OCI-LY1 (cell line): ENCODE data around the gene WHRN.

ENCODE experiments used
- H2AFZ ChIP-seq: fragments of 200-600 bp; sonication (generic), shearing (Covaris generic); 2 replicates; pipeline ENCODE4 v1.6.0; 2014; ENCODE audit warnings: antibody characterized with exemption, mild to moderate bottlenecking, low read length
- H3F3A ChIP-seq: fragments of 200-600 bp; sonication (generic), shearing (Covaris generic); 2 replicates; pipeline ENCODE4 v1.6.0; 2014; ENCODE audit warnings: mild to moderate bottlenecking, antibody characterized with exemption, low read length, moderate library complexity; ENCODE audit not compliant: insufficient read depth
- H3K27ac ChIP-seq: fragments of 200-600 bp; sonication (generic); 2 replicates; pipeline ENCODE4 v1.5.1; 2014; ENCODE audit warnings: low read length, mixed run types, mild to moderate bottlenecking, low read depth; ENCODE audit not compliant: poor library complexity, severe bottlenecking
- H3K27me3 ChIP-seq: fragments of 200-600 bp; sonication (generic); 2 replicates; pipeline ENCODE4 v1.6.0; 2014; ENCODE audit warnings: antibody characterized with exemption, mild to moderate bottlenecking, low read length, moderate library complexity; ENCODE audit not compliant: insufficient read depth
- H3K36me3 ChIP-seq: fragments of 200-600 bp; sonication (generic); 2 replicates; pipeline ENCODE4 v1.6.1; 2014; ENCODE audit warnings: mild to moderate bottlenecking, antibody characterized with exemption, low read length, moderate library complexity, mixed read lengths; ENCODE audit not compliant: insufficient read depth
- H3K4me1 ChIP-seq: fragments of 200-600 bp; sonication (generic); 2 replicates; pipeline ENCODE4 v1.5.1; 2014; ENCODE audit warnings: mild to moderate bottlenecking, low read length, moderate library complexity; ENCODE audit not compliant: insufficient read depth, severe bottlenecking
- H3K4me2 ChIP-seq: fragments of 200-600 bp; sonication (generic), shearing (Covaris generic); 2 replicates; pipeline ENCODE4 v1.6.1; 2014; ENCODE audit warnings: low read length
- H3K4me3 ChIP-seq: fragments of 200-600 bp; sonication (generic); 2 replicates; pipeline ENCODE4 v1.5.1; 2014; ENCODE audit warnings: low read length, low read depth, mild to moderate bottlenecking, mixed read lengths; ENCODE audit not compliant: poor library complexity, severe bottlenecking
- H3K79me2 ChIP-seq: fragments of 200-600 bp; shearing (Covaris generic); 2 replicates; pipeline ENCODE4 v1.6.1; 2016; ENCODE audit warnings: mixed run types, low read length, mixed read lengths; ENCODE audit not compliant: insufficient read depth
- H3K9ac ChIP-seq: fragments of 200-600 bp; sonication (generic), shearing (Covaris generic); 2 replicates; pipeline ENCODE4 v1.6.1; 2014; ENCODE audit warnings: mild to moderate bottlenecking, low read length, mixed read lengths
- H3K9me2 ChIP-seq: fragments of 200-600 bp; sonication (generic), shearing (Covaris generic); 2 replicates; pipeline ENCODE4 v1.6.1; 2014; ENCODE audit warnings: low read depth, mild to moderate bottlenecking, low read length, mixed read lengths
- H3K9me3 ChIP-seq: fragments of 200-600 bp; shearing (Covaris generic); 2 replicates; pipeline ENCODE4 v1.6.1; 2014; ENCODE audit warnings: low read length, mixed read lengths
- H4K20me1 ChIP-seq: fragments of 200-600 bp; sonication (generic), shearing (Covaris generic); 2 replicates; pipeline ENCODE4 v1.6.0; 2016; ENCODE audit warnings: mild to moderate bottlenecking, low read length; ENCODE audit not compliant: insufficient read depth
- EZH2 ChIP-seq: fragments of 200-600 bp; sonication (generic), shearing (Covaris generic); IDR thresholded peaks from 2 replicates; pipeline ENCODE4 v1.8.0; 2017; ENCODE audit warnings: borderline replicate concordance, mixed run types, mild to moderate bottlenecking, antibody characterized with exemption, low read length, moderate library complexity, mixed read lengths
- TF ChIP-seq, protein P1 (sequence below): fragments of 200-600 bp; sonication (generic), shearing (Covaris generic); IDR thresholded peaks from 2 replicates; pipeline ENCODE4 v1.5.1; 2017; ENCODE audit warnings: mild to moderate bottlenecking, antibody characterized with exemption, low read length, moderate library complexity, mixed read lengths

Gene WHRN

DNA sequence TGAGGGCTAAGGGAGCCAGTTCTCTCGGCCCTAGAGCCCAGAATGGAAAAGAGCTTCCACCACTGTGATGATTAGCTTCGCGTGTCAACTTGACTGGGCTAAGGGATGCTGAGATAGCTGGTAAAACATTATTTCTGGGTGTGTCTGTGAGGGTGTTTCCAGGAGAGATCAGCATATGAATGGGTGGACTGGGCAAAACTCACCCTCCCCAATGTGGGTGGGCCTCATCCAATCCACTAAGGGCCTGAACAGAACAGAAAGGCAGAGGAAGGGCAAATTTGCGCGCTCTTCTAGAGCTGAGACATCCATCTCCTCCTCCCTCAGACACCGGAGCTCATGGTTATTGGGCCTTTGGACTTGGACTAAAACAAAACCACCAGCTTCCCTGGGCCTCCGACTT, 96.6 kb downstream of the WHRN start:
- Histone ChIP-seq H3K4me3 (no peak overlapping the region), H3K9me2 (no peaks in the 10 kb centered on the region), H3K79me2 (no peaks in the 10 kb centered on the region), H3K4me1 (no peaks in the 10 kb centered on the region), H2AFZ (no peak overlapping the region), H3F3A (no peaks in the 10 kb centered on the region), H3K36me3 (no peaks in the 10 kb centered on the region), H4K20me1 (no peaks in the 10 kb centered on the region), H3K9me3 (no peaks in the 10 kb centered on the region), H3K9ac (no peak overlapping the region), H3K27me3 (peaks cover 3% of the 10 kb centered on the region; the same call in 1 of the 2 replicates), H3K27ac (no peak overlapping the region), H3K4me2 (no peak overlapping the region)
- no peak for TF ChIP-seq EZH2
- TF ChIP-seq, protein P1, sequence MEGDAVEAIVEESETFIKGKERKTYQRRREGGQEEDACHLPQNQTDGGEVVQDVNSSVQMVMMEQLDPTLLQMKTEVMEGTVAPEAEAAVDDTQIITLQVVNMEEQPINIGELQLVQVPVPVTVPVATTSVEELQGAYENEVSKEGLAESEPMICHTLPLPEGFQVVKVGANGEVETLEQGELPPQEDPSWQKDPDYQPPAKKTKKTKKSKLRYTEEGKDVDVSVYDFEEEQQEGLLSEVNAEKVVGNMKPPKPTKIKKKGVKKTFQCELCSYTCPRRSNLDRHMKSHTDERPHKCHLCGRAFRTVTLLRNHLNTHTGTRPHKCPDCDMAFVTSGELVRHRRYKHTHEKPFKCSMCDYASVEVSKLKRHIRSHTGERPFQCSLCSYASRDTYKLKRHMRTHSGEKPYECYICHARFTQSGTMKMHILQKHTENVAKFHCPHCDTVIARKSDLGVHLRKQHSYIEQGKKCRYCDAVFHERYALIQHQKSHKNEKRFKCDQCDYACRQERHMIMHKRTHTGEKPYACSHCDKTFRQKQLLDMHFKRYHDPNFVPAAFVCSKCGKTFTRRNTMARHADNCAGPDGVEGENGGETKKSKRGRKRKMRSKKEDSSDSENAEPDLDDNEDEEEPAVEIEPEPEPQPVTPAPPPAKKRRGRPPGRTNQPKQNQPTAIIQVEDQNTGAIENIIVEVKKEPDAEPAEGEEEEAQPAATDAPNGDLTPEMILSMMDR, result no peak

DNA sequence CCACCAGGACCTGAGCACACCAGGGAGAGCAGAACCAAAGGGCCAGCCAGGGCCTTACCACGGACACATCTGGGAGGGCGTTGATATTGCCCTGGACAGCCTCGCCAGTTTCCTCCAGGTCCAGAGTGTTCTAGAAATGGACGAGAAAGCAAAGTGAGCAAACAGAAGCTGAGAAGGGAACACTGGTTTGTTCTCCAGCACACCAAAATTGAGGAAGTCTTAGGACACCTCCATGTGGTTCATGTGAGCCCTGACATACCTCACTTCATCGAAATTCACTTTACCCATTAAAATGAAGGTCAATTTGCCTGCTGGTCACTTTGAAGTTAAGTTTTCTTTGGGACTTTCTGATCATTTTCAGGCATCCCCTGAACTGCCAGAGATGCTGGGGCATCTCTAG, 97.4 kb downstream of the WHRN start:
- H3K36me3 ChIP-seq, result no peaks in the 10 kb centered on the region
- TF ChIP-seq EZH2, result no peak
- TF ChIP-seq, protein P1, result no peak

DNA sequence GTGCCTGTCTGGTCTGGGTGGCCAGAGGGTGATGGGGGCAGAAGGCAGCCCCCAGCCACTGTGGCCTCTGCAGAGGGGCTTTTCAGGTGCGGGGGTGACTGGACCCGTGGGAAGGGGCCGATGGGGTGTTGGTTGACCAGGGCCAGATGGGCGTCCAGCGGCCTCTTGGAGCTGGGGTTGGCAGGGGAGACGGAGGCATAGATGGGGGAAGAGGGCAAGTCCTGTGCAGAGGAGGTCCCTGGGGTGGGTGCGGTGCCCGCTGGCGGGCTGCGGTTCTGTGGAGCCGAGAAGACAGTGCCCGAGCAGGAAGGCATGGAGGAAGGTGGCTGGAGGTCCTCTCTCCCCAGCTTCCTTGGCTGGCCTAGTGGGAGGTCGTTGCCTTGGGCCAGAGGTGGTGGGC, 98.8 kb downstream of the WHRN start:
- H4K20me1 ChIP-seq, result no peaks in the 10 kb centered on the region
- H3K79me2 ChIP-seq, result no peaks in the 10 kb centered on the region
- no peaks in the 10 kb centered on the region for H3K9me3 ChIP-seq
- no peak overlapping the region for H3K4me3 ChIP-seq
- H3K4me1 ChIP-seq, result no peaks in the 10 kb centered on the region
- no peak overlapping the region for H3K27ac ChIP-seq
- H2AFZ ChIP-seq, result no peak overlapping the region
- no peak overlapping the region for H3K9ac ChIP-seq
- H3K36me3 ChIP-seq, result no peaks in the 10 kb centered on the region
- no peaks in the 10 kb centered on the region for H3K9me2 ChIP-seq
- H3K4me2 ChIP-seq, result no peak overlapping the region
- H3K27me3 ChIP-seq, result peaks cover 3% of the 10 kb centered on the region; the same call in 1 of the 2 replicates
- no peak for TF ChIP-seq EZH2
- TF ChIP-seq, protein P1, result no peak
- no peaks in the 10 kb centered on the region for H3F3A ChIP-seq

More for the DNA sequence above, 97.4 kb downstream of the WHRN start:
- H3K27me3 ChIP-seq, result peaks cover 3% of the 10 kb centered on the region; the same call in 1 of the 2 replicates
- no peak overlapping the region for H3K4me2 ChIP-seq
- no peak overlapping the region for H2AFZ ChIP-seq
- no peaks in the 10 kb centered on the region for H3K9me3 ChIP-seq
- no peaks in the 10 kb centered on the region for H3K9me2 ChIP-seq
- no peaks in the 10 kb centered on the region for H3F3A ChIP-seq
- no peak overlapping the region for H3K4me3 ChIP-seq
- no peak overlapping the region for H3K27ac ChIP-seq
- no peaks in the 10 kb centered on the region for H4K20me1 ChIP-seq
- no peaks in the 10 kb centered on the region for H3K4me1 ChIP-seq
- no peak overlapping the region for H3K9ac ChIP-seq
- no peaks in the 10 kb centered on the region for H3K79me2 ChIP-seq
